Loucy (cell line): ENCODE results near the gene P4HA3.
"Not testable (repeated sequence)": the region's sequence is repeated elsewhere in the genome, so short reads cannot be mapped to it uniquely, and the experiment has no call there.

Experiments
- CTCF ChIP-seq: fragments of 200-600 bp; sonication (generic); conservative IDR thresholded peaks from 2 replicates; pipeline ENCODE4 v1.5.1; 2014; ENCODE audit warnings: mild to moderate bottlenecking, antibody characterized with exemption, low read length
- EZH2phosphoT487 ChIP-seq: fragments of 200-600 bp; IDR thresholded peaks from 2 replicates; pipeline ENCODE4 v1.6.1; 2018; ENCODE audit warnings: antibody characterized with exemption, mild to moderate bottlenecking, moderate library complexity, borderline replicate concordance

DNA sequence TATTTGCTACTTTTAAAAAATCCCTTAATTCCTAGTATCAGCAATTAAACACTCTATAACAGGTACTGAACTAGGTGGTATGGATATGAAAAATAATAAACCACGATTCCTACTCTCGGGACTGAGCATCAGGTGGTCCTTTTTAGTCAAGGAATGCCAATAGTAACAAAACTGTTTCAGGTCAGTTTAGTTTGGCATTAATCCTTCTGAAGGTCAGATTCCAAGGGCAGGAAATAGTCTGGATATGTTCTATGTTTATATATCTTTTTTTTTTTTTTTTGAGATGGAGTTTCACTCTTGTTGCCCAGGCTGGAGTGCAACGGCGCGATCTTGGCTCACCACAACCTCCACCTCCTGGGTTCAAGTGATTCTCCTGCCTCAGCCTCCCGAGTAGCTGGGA lies 19.6 kb upstream of the P4HA3 start:
- TF ChIP-seq CTCF, EZH2phosphoT487: not testable (repeated sequence)
